ENCODE results near the gene RFX4.

- no peak for TF ChIP-seq REST (IDR thresholded peaks at IDR 0.05; ENCODE audit: insufficient read depth in 1 of 2, low read depth in 2 of 2, low read length in 1 of 2)
- TF ChIP-seq CTCF (IDR thresholded peaks at IDR 0.05): no peak
- TF ChIP-seq TCF7L2 (IDR thresholded peaks at IDR 0.05; ENCODE audit: low read depth, low read length): no peak
Measured at GRCh38 chr12:106646472-106646871, 63.7 kb downstream of the RFX4 start.

All from Panc1 (cell line).